Activated CD8-positive, alpha-beta memory T cell treated with anti-CD3 and anti-CD28 coated beads, Interleukin-2, amount 50 U/mL, for 4 hours (primary cell): ENCODE data around the gene MRPS33.
A peak's percentile ranks its signal among the peaks of the same experiment; 100 is the strongest.
"Not testable (repeated sequence)": the region's sequence is repeated elsewhere in the genome, so short reads cannot be mapped to it uniquely, and the experiment has no call there.

Source experiments
- DNase-seq: peaks from one replicate; pipeline ENCODE4 v3.0.0-alpha.2; 2020

MRPS33 gene

GRCh38 chr7:141014524-141015395 lies at the start of gene MRPS33:
MRPS33 (minus strand) TSS chr7:141014952; CDS start chr7:141010633, 4,319 bp downstream.
- DNase-seq = peak; percentile 94

- no peak for DNase-seq
Measured at GRCh38 chr7:141057788-141058187, 43.0 kb upstream of the MRPS33 start.

- DNase-seq = no peak
Measured at GRCh38 chr7:141055146-141055545, 40.4 kb upstream of the MRPS33 start.

- DNase-seq = peak; percentile 31
Measured at GRCh38 chr7:141053626-141054025, 38.9 kb upstream of the MRPS33 start.

GRCh38 chr7:141045842-141046620 lies 31.3 kb upstream of the MRPS33 start:
- no peak for DNase-seq

GRCh38 chr7:141045126-141045841 lies 30.5 kb upstream of the MRPS33 start:
- no peak for DNase-seq

- DNase-seq = no peak
Measured at GRCh38 chr7:141043616-141044015, 28.9 kb upstream of the MRPS33 start.

- DNase-seq = no peak
Measured at GRCh38 chr7:141042222-141043193, 27.8 kb upstream of the MRPS33 start.

- no peak for DNase-seq
Measured at GRCh38 chr7:141039376-141039775, 24.6 kb upstream of the MRPS33 start.

- not testable (repeated sequence) for DNase-seq
Measured at GRCh38 chr7:141038100-141038499, 23.3 kb upstream of the MRPS33 start.

GRCh38 chr7:141032539-141033323 lies 18.0 kb upstream of the MRPS33 start:
- DNase-seq = not testable (repeated sequence)

GRCh38 chr7:141028767-141029166 lies 14.0 kb upstream of the MRPS33 start:
- DNase-seq = no peak

- DNase-seq = no peak
Measured at GRCh38 chr7:141027043-141027442, 12.3 kb upstream of the MRPS33 start.

GRCh38 chr7:141024668-141025067 lies 9.9 kb upstream of the MRPS33 start:
- no peak for DNase-seq

- no peak for DNase-seq
Measured at GRCh38 chr7:141023295-141023694, 8.5 kb upstream of the MRPS33 start.

- DNase-seq = no peak
Measured at GRCh38 chr7:141017555-141017954, 2.8 kb upstream of the MRPS33 start.

GRCh38 chr7:141016349-141016748 lies 1.6 kb upstream of the MRPS33 start:
- DNase-seq = no peak

- no peak for DNase-seq
Measured at GRCh38 chr7:141014125-141014523, 628 bp downstream of the MRPS33 start.

- no peak for DNase-seq
Measured at GRCh38 chr7:141013345-141013715, 1.4 kb downstream of the MRPS33 start.

- DNase-seq = no peak
Measured at GRCh38 chr7:141012696-141013344, 1.9 kb downstream of the MRPS33 start.
